Sciatic nerve (tissue), 2 donors: Measurements from ENCODE around the gene DQX1. TPM values are rescaled to one million over a fixed set of nuclear protein-coding genes. Genes with fewer than 3 reads are reported as not detected.
A peak's percentile ranks its signal among the peaks of the same experiment; 100 is the strongest.

Experiments
- ATAC-seq: fragments of 200-7000 bp; cut with Tn5 transposase; one replicate; pipeline ENCODE4 v1.9.1; 2020; ENCODE audit warnings: mild to moderate bottlenecking, moderate library complexity
- DNase-seq: peaks from one replicate; pipeline ENCODE4 v3.0.0-alpha.2; 2020; ENCODE audit warnings: low spot score
- intact Hi-C: fragments of 100-400 bp; cut with DNase I; formaldehyde crosslinking; loops from one replicate; pipeline ENCODE4 v1.14.2; 2022
- total RNA-seq: library from RNA; stranded (reverse); fragmentation: NEBNext Ultra II Directional; extraction: Animal tissue kit (Norgen Biotek cat#: 25700); gene quantifications from one replicate; pipeline ENCODE4 v1.2.1, GENCODE V29; 2021
- donor health status: DM: no; HTN: no; CAD: no.
- donor health status: DM: no; HTN: no; CAD: no.

DQX1 gene
- total RNA-seq, 1 donor from 2014 or later: not detected

- ATAC-seq: no peak
- intact Hi-C loops: no loop called here
- no peak for DNase-seq
Observed at GRCh38 chr2:74515271-74515980, 10.6 kb downstream of the DQX1 start.

GRCh38 chr2:74514368-74515270 lies 11.4 kb downstream of the DQX1 start, which contains the start of gene TLX2:
TSS of gene TLX2 (plus strand) at chr2:74514450. CDS start at chr2:74514807, 357 bp downstream.
- DNase-seq (no peak), ATAC-seq (no peak)
- intact Hi-C loops: no loop called here

- DNase-seq (no peak), ATAC-seq (no peak)
- intact Hi-C loops: no loop called here
Observed at GRCh38 chr2:74513605-74514367, 12.2 kb downstream of the DQX1 start.

- intact Hi-C loops: no loop called here
- ATAC-seq (no peak), DNase-seq (no peak)
Observed at GRCh38 chr2:74512744-74513604, 13.1 kb downstream of the DQX1 start.

GRCh38 chr2:74511104-74511989 lies 14.7 kb downstream of the DQX1 start:
- no peak for DNase-seq
- no peak for ATAC-seq
- intact Hi-C loops: no loop called here

- no peak for ATAC-seq
Observed at GRCh38 chr2:74510272-74510671, 15.8 kb downstream of the DQX1 start.

GRCh38 chr2:74507926-74508520 lies 18.0 kb downstream of the DQX1 start:
- intact Hi-C loops: no loop called here
- DNase-seq (peak; percentile 72), ATAC-seq (peak; percentile 28)

More at GRCh38 chr2:74510272-74510671, 15.8 kb downstream of the DQX1 start:
- intact Hi-C loops: no loop called here
- no peak for DNase-seq

GRCh38 chr2:74507145-74507925 lies 18.7 kb downstream of the DQX1 start, which contains the start of gene PCGF1:
TSS of gene PCGF1 (minus strand) at chr2:74507695. CDS start at chr2:74507668, 27 bp downstream.
- ATAC-seq: peak; percentile 98
- intact Hi-C loops: no loop called here
- DNase-seq: peak; percentile 100

GRCh38 chr2:74505448-74506246 lies 20.4 kb downstream of the DQX1 start:
- ATAC-seq (no peak), DNase-seq (no peak)
- intact Hi-C loops: no loop called here

GRCh38 chr2:74504591-74504990 lies 21.4 kb downstream of the DQX1 start:
- DNase-seq (no peak), ATAC-seq (no peak)
- intact Hi-C loops: no loop called here

GRCh38 chr2:74503506-74504475 lies 22.2 kb downstream of the DQX1 start:
- DNase-seq (no peak), ATAC-seq (no peak)
- intact Hi-C loops: no loop called here

GRCh38 chr2:74502720-74503505 lies 23.1 kb downstream of the DQX1 start:
- DNase-seq (peak; percentile 89), ATAC-seq (peak; percentile 68)
- intact Hi-C loops: no loop called here

- DNase-seq: no peak
- intact Hi-C loops: no loop called here
- ATAC-seq: no peak
Observed at GRCh38 chr2:74502147-74502719, 23.8 kb downstream of the DQX1 start.
